Aorta (tissue), 5 donors: ENCODE data around the gene RNF169. TPM values are rescaled to one million over a fixed set of nuclear protein-coding genes. Genes with fewer than 3 reads are reported as not detected.
A peak's percentile ranks its signal among the peaks of the same experiment; 100 is the strongest.

Experiments used
- ATAC-seq: fragments of 200-7000 bp; cut with Tn5 transposase; one replicate; pipeline ENCODE4 v1.9.1; 2022; ENCODE audit warnings: moderate library complexity; ENCODE audit not compliant: low FRiP score
- DNase-seq, 2 donors: peaks; one replicate each; pipeline ENCODE4 v3.0.0-alpha.2; 2020
- H3K27ac ChIP-seq, 2 donors: one replicate each; pipeline ENCODE4 v1.5.1; 2013; ENCODE audit warnings: low read length in 2 of 2, mild to moderate bottlenecking in 2 of 2, moderate library complexity in 2 of 2, control low read depth in 1 of 2, inconsistent platforms in 1 of 2, low read depth in 1 of 2
- H3K27me3 ChIP-seq, 2 donors: one replicate each; pipeline ENCODE4 v1.6.1; 2013; ENCODE audit warnings: control low read depth in 1 of 2, low read length in 1 of 2, mild to moderate bottlenecking in 1 of 2, moderate library complexity in 1 of 2; ENCODE audit not compliant: insufficient read depth in 2 of 2, control insufficient read depth in 1 of 2
- H3K36me3 ChIP-seq, 2 donors: one replicate each; pipeline ENCODE4 v1.6.1; 2013; ENCODE audit warnings: control low read depth in 1 of 2, low read length in 1 of 2, mild to moderate bottlenecking in 1 of 2; ENCODE audit not compliant: insufficient read depth in 2 of 2, control insufficient read depth in 1 of 2
- H3K4me1 ChIP-seq, 2 donors: one replicate each; pipeline ENCODE4 v1.6.1; 2013; ENCODE audit warnings: low read length in 2 of 2, control low read depth in 1 of 2, mild to moderate bottlenecking in 1 of 2, moderate library complexity in 1 of 2; ENCODE audit not compliant: insufficient read depth in 2 of 2, control insufficient read depth in 1 of 2
- H3K4me3 ChIP-seq, 2 donors: one replicate each; pipeline ENCODE4 v1.5.1; 2013; ENCODE audit warnings: low read length in 2 of 2, control low read depth in 1 of 2, mild to moderate bottlenecking in 1 of 2
- H3K9me3 ChIP-seq: one replicate; pipeline ENCODE4 v1.6.1; 2013; ENCODE audit warnings: mild to moderate bottlenecking, low read length; ENCODE audit not compliant: control insufficient read depth
- WGBS, 2 donors: extraction: QIAGEN DNeasy Blood & Tissue Kit; methylation state at CpG; one replicate each; pipeline ENCODE4 v1.1.7; 2013; 5-methylcytosine and 5-hydroxymethylcytosine counted together
- intact Hi-C, 2 donors: fragments of 100-400 bp; cut with DNase I; formaldehyde crosslinking; loops; one replicate each; pipeline versions ENCODE4 v1.14.2 to v1.15.0; 2022
- polyA plus RNA-seq, 2 donors: library from polyadenylated mRNA; stranded (reverse); fragments of 200-250 nt; gene quantifications; one replicate each; pipeline ENCODE4 v1.2.3, GENCODE V29; 2013
- total RNA-seq, 2 donors: library from RNA; stranded (reverse); fragmentation: NEBNext Ultra II Directional; extraction: Animal tissue kit (Norgen Biotek cat#: 25700); gene quantifications; one replicate each; pipeline ENCODE4 v1.2.1, GENCODE V29; 2021
- donor health status: healthy with polysubstance abuse.
- donor health status: Bipolar disorder and iron deficiency.
- donor health status: DM: no; HTN: no; CAD: no.
- donor health status: DM: no; HTN: no; CAD: no.
- donor health status: DM: yes; HTN: yes; CAD: no.

RNF169 gene
- total and polyA plus RNA-seq, 4 donors: 2.6 to 23.6 (median 13.1) TPM

DNA sequence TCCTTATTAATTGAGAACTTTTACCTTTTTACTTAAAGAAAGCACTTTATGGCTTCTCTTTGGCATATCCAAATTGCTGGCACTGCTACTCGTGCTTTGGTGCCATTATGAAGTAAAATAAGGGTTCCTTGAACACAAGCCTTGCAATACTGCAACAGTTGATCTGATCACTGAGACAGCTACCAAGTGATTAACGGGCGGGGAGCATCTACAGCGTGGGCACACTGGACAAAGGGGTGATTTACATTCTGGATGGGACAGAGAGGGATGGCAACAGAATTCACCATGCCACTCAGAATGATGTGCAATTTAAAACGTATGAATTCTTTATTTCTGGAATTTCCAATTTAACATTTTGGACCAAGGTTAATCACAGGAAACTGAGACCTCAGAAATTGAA lies 25.1 kb upstream of the RNF169 start:
- DNase-seq (no peak), ATAC-seq (no peak)
- Histone ChIP-seq H3K4me3 (no peak overlapping the region), H3K36me3 (no peaks in the 10 kb centered on the region), H3K4me1 (peaks cover 0 to 7% of the 10 kb centered on the region in 2 donors), H3K27me3 (no peaks in the 10 kb centered on the region), H3K9me3 (no peaks in the 10 kb centered on the region), H3K27ac (no peak overlapping the region)
- intact Hi-C loops: loop anchor here (2.0 to 10.0 kb wide), 3 partner anchors 21 to 229 kb away; partner anchors contain the start of gene LIPT2 (in 1 of the 2)
- WGBS, 2 donors: 84 to 85% methylated on average over 5 of the region's 5 CpGs

DNA sequence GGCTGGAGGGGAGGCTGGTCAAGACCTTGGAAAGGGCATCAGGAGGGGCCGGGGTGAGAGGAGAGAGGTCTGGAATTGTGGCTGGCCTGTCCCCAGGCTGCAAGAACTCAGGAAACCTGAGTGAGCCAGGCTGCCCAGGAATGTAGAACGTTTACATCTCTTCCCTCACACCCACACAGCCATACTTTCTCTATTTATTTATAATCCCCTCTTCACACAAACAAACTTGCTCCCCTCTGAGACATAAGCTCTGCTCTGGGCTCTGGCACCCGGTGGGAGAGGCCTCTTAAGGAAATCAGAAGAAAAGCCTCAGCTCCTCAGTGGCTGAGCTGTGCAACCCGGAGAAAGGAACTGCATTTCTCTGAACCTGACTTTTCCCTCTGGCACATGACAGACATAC lies 22.9 kb upstream of the RNF169 start:
- H3K9me3 ChIP-seq: no peaks in the 10 kb centered on the region
- no peaks in the 10 kb centered on the region for H3K36me3 ChIP-seq
- no peak overlapping the region for H3K27ac ChIP-seq
- DNase-seq (no peak), ATAC-seq (no peak)
- H3K4me1 ChIP-seq: peaks cover 0 to under 1% of the 10 kb centered on the region in 2 donors
- WGBS, 2 donors: 50 to 57% methylated on average over 4 of the region's 4 CpGs
- no peak overlapping the region for H3K4me3 ChIP-seq
- H3K27me3 ChIP-seq: no peaks in the 10 kb centered on the region
- intact Hi-C loops: loop anchor here (1.0 to 10.0 kb wide), 5 partner anchors 25 to 231 kb away; partner anchors contain the start of gene LIPT2 (in 1 of the 2)

DNA sequence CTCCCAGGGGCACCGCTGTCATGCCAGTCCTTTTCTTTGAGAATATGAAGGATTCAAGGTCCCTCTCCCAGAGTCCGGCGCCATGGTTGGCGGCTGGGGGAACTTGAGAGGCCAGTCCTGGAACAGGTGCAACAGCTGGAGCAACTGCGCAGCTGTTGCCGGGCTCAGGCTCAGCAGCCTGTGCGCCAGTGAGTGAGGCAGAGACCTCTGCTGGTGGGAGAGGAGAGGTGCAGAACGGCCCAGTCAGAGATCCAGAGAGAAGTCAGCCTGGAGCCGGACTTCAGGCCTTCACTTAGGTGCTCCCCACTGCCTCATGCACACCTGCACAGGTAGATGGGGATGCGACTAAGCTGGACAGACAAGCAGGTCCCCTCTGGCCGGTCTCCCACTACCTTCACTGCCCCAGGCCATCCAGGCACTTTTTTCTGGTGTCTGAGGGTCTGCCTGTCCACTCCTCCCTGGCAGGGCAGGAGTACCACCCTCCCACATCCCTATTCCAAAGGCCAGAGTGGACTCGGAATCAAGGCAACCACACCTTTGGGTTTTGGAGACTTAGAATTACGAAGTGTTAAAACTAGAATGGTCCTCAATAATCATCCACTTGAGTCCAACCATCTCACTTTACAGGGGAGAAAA lies 22.0 kb upstream of the RNF169 start:
- Histone ChIP-seq H3K4me3 (no peak overlapping the region), H3K27ac (no peak overlapping the region), H3K9me3 (no peaks in the 10 kb centered on the region), H3K36me3 (no peaks in the 10 kb centered on the region), H3K4me1 (no peaks in the 10 kb centered on the region), H3K27me3 (no peaks in the 10 kb centered on the region)
- WGBS, 2 donors: 9 to 12% methylated on average over 13 of the region's 13 CpGs
- ATAC-seq (peak; percentile 87), DNase-seq (peak; percentile 76 to 86)
- intact Hi-C loops: loop anchor here (1.0 to 10.0 kb wide), 5 partner anchors 26 to 232 kb away; partner anchors contain the start of gene LIPT2 (in 1 of the 2)

DNA sequence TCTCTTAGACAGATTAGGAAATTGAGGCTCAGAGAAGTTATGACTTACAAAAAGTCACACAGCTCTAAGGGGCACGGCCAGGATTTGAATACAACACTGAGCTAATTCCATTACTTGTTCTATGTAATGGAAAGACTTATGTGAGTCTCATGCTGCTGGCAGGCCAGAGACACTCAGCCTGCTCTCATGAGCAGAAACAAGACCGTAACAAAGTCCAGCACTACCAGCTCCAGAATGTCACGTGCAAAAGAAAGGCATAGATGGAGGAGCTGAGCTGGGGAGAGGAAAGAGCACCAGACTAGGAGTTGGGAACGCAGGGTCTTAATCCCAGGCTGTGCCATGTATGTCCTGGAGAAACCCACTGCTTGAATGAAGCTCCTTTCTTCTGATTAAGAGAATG lies 19.3 kb upstream of the RNF169 start:
- Histone ChIP-seq H3K27me3 (no peaks in the 10 kb centered on the region), H3K4me3 (no peak overlapping the region), H3K36me3 (no peaks in the 10 kb centered on the region), H3K4me1 (no peaks in the 10 kb centered on the region), H3K27ac (no peak overlapping the region), H3K9me3 (no peaks in the 10 kb centered on the region)
- intact Hi-C loops: loop anchor here (5.0 to 10.0 kb wide), 3 partner anchors 95 to 235 kb away; partner anchors contain the start of gene LIPT2 (in 1 of the 2)
- ATAC-seq (no peak), DNase-seq (no peak)
- 87 to 90% methylated on average over 4 of the region's 4 CpGs for WGBS, 2 donors

DNA sequence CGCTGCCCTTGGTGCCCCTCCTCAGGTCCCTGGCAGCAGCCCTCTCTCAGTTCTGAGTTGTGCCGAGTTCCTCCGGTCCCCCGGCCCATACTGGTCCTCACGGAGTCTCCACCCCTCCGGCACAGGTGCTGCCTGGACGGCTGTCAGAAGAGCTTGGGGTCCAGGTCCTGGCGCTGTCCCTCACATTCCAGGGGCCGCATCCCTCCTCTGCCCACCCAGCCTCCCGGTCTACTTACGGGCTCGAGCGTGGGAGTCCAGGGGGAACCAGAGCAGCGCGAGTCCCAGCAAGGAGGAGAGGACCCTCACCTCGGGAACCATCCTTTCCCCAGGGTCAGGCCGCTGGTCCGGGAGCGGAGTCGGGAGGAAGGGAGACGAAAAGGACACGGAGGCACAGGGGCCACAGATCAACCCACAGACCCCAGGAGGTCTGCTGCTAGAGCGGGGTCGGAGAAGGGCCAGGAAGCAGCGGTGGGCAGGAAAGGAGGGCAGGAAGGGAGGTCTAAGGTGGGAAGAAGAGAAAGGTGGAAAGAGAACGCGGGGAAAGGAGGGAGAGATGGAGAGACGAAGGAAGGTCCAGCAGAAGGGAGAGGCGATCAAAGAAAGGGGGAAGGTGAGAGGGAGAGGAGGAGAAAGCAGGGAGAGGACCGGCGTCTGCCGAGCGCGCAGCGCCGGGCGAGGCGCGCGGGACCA lies 17.9 kb upstream of the RNF169 start:
- H3K4me3 ChIP-seq: peak overlapping the region in 1 of 2 donors; percentile 25
- no peaks in the 10 kb centered on the region for H3K9me3 ChIP-seq
- H3K27ac ChIP-seq: no peak overlapping the region
- no peak for ATAC-seq
- H3K27me3 ChIP-seq: no peaks in the 10 kb centered on the region
- WGBS, 2 donors: 11 to 15% methylated on average over 35 to 40 of the region's 40 CpGs
- no peaks in the 10 kb centered on the region for H3K4me1 ChIP-seq
- H3K36me3 ChIP-seq: no peaks in the 10 kb centered on the region
- intact Hi-C loops: loop anchor here in 1 of 2 donors (10.0 kb wide), 1 partner anchor 476 kb away; no protein-coding TSS in a partner anchor
- no peak for DNase-seq

DNA sequence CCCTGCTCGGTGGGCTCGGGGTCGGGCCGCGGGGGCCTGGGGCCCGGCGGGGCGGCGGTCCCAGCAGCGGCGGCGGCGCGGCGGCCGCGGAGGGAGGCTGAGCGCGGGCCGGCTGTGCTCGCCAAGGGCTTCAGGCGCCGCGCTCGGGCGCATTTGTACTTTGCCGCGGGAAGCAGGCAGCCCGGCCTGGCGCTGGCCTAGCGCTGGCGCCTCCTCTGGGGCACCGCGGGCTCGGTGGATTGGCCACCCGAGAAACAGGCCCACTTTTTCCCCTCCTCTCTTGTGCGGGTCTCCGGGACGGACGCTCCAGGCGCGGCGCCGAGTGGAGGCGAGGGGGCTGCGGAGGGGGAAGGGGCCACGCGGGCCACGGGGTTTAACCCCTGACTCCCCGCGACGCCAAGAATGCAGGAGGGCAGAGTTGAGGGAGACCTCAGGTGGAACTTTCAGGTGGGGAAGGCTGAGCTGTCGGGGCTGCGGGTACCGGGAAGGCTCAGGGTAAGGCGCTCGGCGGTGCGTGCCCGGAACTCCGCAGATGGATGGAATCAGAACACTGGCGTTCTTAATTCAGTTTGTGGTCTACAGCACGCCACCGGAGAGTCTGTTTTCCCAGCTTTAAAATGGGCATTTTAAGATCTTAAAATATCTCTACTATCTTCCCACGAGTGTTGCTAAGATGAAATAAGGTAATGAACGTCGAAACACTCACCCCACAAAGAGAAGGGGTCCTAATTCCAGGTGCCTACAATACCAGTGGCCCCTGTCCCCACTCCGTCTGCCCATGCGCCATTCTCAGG lies 17.2 kb upstream of the RNF169 start, which contains the start of gene CHRDL2:
Gene CHRDL2, minus strand, starts transcription at position 126 of the 794 bp plus-strand sequence. CDS start 538 bp downstream, outside the sequence.
- WGBS, 2 donors: 11 to 13% methylated on average over 41 to 69 of the region's 69 CpGs
- intact Hi-C loops: loop anchor here in 1 of 2 donors (10.0 kb wide), 1 partner anchor 477 kb away; no protein-coding TSS in a partner anchor
- ATAC-seq (no peak), DNase-seq (peak in 1 of 2 donors; percentile 86)
- H3K27me3 ChIP-seq: no peaks in the 10 kb centered on the region
- no peak within 1 kb of the TSS for H3K27ac ChIP-seq
- peak within 1 kb of the TSS; percentile 22 to 25 for H3K4me3 ChIP-seq
- H3K4me1 ChIP-seq: no peaks in the 10 kb centered on the region
- H3K9me3 ChIP-seq: no peaks in the 10 kb centered on the region
- no peaks in the 10 kb centered on the region for H3K36me3 ChIP-seq

DNA sequence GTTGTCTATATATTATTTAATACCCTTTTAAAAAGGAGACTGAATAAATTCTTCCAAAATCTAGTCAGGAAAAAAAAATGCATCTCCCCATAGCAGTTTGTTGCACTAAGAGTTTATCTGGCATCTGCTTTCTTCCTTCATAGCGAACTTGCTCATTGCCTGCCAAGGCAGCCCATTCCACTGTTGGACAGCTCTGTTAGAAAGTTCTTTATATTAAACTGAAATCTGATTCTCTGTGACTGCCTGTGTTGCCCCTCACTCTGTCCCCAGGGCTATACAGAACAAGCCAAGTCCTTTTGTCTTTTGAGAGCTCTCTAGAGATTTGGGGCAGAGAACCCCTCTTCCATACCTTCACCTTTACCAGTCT lies 14.1 kb upstream of the RNF169 start:
- no peak for ATAC-seq
- intact Hi-C loops: loop anchor here in 1 of 2 donors (10.0 kb wide), 1 partner anchor 480 kb away; no protein-coding TSS in a partner anchor
- WGBS, 2 donors: 0 to 7% methylated on average over 1 of the region's 1 CpG

DNA sequence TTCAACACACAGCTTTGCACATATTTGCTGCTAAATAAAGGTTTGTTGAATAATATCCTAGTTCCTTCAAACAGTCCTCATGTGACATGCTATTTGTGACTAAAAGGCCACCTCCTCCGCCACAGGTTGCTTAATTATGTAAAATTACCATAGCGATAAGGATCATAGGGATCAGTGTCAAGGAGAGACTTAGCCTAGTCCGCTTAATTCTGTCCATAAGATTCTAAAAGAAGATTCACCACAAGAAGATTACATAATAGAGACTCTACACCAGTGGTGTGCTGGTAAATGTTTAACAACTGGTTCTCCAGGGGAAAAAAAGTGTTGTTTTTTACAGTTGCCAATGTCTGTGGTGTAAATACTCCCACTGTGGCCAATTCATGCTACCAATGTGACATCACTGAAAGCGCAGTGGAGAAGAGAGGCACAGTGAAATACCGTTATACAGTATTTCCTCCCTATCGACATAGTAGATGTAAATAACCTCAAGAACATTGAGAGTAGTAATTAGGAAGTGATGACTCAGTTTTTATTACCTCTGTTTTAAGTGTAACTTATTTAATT lies 13.2 kb upstream of the RNF169 start:
- Histone ChIP-seq H3K27ac (no peak overlapping the region), H3K36me3 (no peaks in the 10 kb centered on the region), H3K9me3 (no peaks in the 10 kb centered on the region), H3K27me3 (no peaks in the 10 kb centered on the region), H3K4me3 (no peak overlapping the region), H3K4me1 (no peaks in the 10 kb centered on the region)
- DNase-seq (no peak), ATAC-seq (no peak)
- 91 to 93% methylated on average over 6 of the region's 6 CpGs for WGBS, 2 donors
- intact Hi-C loops: loop anchor here in 1 of 2 donors (5.0 to 10.0 kb wide), 2 partner anchors 283 to 481 kb away; no protein-coding TSS in a partner anchor

More for the DNA sequence above, 14.1 kb upstream of the RNF169 start:
- H3K9me3 ChIP-seq: no peaks in the 10 kb centered on the region
- H3K27ac ChIP-seq: no peak overlapping the region
- DNase-seq: no peak
- H3K4me3 ChIP-seq: no peak overlapping the region
- no peaks in the 10 kb centered on the region for H3K27me3 ChIP-seq
- H3K4me1 ChIP-seq: no peaks in the 10 kb centered on the region
- H3K36me3 ChIP-seq: no peaks in the 10 kb centered on the region
